ENCODE data around the gene HCRTR1.

DNA sequence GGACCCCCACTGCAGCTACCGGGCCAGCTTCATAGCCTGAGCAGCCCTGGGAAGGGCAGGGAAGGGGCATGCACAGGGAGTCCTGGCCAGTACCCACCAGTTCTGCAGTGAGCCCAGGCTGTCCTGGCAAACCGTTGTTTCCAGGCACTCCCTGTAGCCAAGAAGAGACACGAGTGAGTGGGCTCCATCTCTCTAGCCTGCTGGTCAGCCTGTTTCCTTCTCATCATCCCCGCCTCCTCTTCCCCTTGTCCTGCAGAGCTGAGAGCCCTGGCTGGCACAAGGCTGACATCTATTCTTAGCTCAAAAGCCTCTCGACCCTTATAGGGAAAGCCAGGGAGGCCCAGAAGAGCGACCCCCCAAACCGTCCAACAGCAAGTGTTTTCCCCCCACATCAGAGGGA, 57.7 kb downstream of the HCRTR1 start:
- TF ChIP-seq, protein P1, sequence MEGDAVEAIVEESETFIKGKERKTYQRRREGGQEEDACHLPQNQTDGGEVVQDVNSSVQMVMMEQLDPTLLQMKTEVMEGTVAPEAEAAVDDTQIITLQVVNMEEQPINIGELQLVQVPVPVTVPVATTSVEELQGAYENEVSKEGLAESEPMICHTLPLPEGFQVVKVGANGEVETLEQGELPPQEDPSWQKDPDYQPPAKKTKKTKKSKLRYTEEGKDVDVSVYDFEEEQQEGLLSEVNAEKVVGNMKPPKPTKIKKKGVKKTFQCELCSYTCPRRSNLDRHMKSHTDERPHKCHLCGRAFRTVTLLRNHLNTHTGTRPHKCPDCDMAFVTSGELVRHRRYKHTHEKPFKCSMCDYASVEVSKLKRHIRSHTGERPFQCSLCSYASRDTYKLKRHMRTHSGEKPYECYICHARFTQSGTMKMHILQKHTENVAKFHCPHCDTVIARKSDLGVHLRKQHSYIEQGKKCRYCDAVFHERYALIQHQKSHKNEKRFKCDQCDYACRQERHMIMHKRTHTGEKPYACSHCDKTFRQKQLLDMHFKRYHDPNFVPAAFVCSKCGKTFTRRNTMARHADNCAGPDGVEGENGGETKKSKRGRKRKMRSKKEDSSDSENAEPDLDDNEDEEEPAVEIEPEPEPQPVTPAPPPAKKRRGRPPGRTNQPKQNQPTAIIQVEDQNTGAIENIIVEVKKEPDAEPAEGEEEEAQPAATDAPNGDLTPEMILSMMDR (IDR thresholded peaks at IDR 0.05), result no peak
- no peak for TF ChIP-seq POLR2A (IDR thresholded peaks at IDR 0.05)

All from heart left ventricle (tissue), 13 donors.